HEK293T (cell line): Measurements from ENCODE around the gene C11orf58.

Experiments
- CTCF ChIA-PET: fragments of 350-600 bp; formaldehyde crosslinking; extraction: SDS; loops from one replicate; lab custom pipeline; 2021; ENCODE audit warnings: antibody characterized with exemption, inconsistent platforms; lab: Yijun Ruan, JAX
- POLR2A ChIA-PET: fragments of 350-600 bp; formaldehyde crosslinking; extraction: SDS; loops from one replicate; lab custom pipeline; 2020; ENCODE audit warnings: antibody characterized with exemption, inconsistent platforms; lab: Yijun Ruan, JAX
- DNase-seq: peaks from one replicate; pipeline ENCODE4 v3.0.0; 2012; ENCODE audit warnings: mixed read lengths; ENCODE audit errors: extremely low spot score
- ARNT ChIP-seq: fragments of 450-650 bp; IDR thresholded peaks from 2 replicates; pipeline ENCODE4 v1.6.1; 2017; ENCODE audit warnings: mild to moderate bottlenecking
- BHLHE40 ChIP-seq: fragments of 450-650 bp; IDR thresholded peaks from 2 replicates; pipeline ENCODE4 v1.6.1; 2016; ENCODE audit warnings: mild to moderate bottlenecking, moderate library complexity, borderline replicate concordance
- CTBP1 ChIP-seq: fragments of 450-650 bp; IDR thresholded peaks from 2 replicates; pipeline ENCODE4 v1.6.1; 2016; ENCODE audit warnings: borderline replicate concordance
- ELF4 ChIP-seq: fragments of 450-650 bp; IDR thresholded peaks from 2 replicates; pipeline ENCODE4 v1.6.1; 2017; ENCODE audit warnings: antibody characterized with exemption
- FOXA1 ChIP-seq: fragments of 450-650 bp; IDR thresholded peaks from 2 replicates; pipeline ENCODE4 v1.6.1; 2016; ENCODE audit warnings: mild to moderate bottlenecking
- FOXK2 ChIP-seq: fragments of 450-650 bp; IDR thresholded peaks from 2 replicates; pipeline ENCODE4 v1.6.1; 2016; ENCODE audit warnings: mild to moderate bottlenecking
- FOXM1 ChIP-seq: fragments of 450-650 bp; IDR thresholded peaks from 2 replicates; pipeline ENCODE4 v1.6.1; 2017; ENCODE audit warnings: mild to moderate bottlenecking, borderline replicate concordance
- HDGF ChIP-seq: fragments of 450-650 bp; IDR thresholded peaks from 2 replicates; pipeline ENCODE4 v1.6.1; 2017; ENCODE audit warnings: antibody characterized with exemption, borderline replicate concordance
- L3MBTL2 ChIP-seq: fragments of 450-650 bp; conservative IDR thresholded peaks from 2 replicates; pipeline ENCODE4 v1.6.1; 2016; ENCODE audit warnings: mild to moderate bottlenecking
- LEF1 ChIP-seq: fragments of 450-650 bp; IDR thresholded peaks from 2 replicates; pipeline ENCODE4 v1.6.1; 2017; ENCODE audit warnings: mild to moderate bottlenecking, borderline replicate concordance
- NFRKB ChIP-seq: fragments of 450-650 bp; IDR thresholded peaks from 2 replicates; pipeline ENCODE4 v1.6.1; 2016; ENCODE audit warnings: mild to moderate bottlenecking, moderate library complexity
- SP1 ChIP-seq: fragments of 450-650 bp; IDR thresholded peaks from 2 replicates; pipeline ENCODE4 v1.6.1; 2017
- SUZ12 ChIP-seq: fragments of 450-650 bp; IDR thresholded peaks from 2 replicates; pipeline ENCODE4 v1.6.1; 2016; ENCODE audit warnings: mild to moderate bottlenecking
- TARDBP ChIP-seq: fragments of 450-650 bp; IDR thresholded peaks from 2 replicates; pipeline ENCODE4 v1.6.1; 2016
- ZNF384 ChIP-seq: fragments of 450-650 bp; IDR thresholded peaks from 2 replicates; pipeline ENCODE4 v1.6.1; 2016
- TF ChIP-seq, protein P1 (sequence below): fragments of 450-650 bp; IDR thresholded peaks from 2 replicates; pipeline ENCODE4 v1.6.1; 2016

The C11orf58 gene

DNA sequence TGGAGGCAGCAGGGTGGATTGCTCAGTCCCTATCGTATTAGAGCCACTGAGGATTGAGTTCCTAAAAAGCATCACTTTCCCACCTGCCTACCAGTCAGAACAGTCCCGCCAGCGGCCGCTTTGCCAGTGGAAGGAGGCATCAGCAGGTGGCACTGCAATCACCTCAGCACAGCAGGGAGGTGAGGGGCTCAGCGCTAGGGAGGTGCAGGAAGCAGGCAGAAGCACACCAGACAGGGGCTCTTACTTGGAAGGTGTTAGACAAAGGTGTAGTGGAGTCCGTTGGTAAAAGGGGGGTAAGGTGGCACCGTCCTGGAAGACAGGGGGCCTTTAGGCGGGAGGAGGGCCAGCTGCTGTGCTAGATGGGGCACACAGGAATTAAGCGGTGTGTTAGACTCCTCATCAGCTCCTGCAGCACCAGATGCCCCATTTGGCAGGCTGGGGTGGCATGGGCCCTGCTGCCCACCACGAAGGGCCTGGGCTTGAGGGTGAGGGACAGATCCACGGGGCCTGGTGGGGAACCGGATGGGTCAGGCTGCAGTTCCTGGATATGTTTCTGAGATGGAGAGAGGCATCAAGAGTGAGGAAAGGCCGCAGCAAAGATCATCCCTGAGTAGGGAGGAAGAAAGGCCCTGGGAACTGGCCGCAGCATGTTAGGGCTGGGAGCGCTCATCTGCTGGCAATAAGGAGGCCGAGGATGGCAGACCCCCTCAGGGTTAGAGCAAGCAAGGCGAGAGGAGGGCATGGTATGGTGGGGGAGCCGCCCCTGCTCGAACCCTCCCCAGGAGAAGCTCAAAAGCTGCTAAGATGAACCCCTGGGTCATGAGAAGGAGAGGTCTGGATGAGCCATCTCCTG lies 42.5 kb downstream of the C11orf58 start:
- ChIA-PET CTCF (interaction anchor here (0.5 kb wide), 1 partner anchor 402 kb away, joined by 3 read pairs; no protein-coding TSS in a partner anchor), POLR2A (no interaction called here)
- TF ChIP-seq SUZ12: no peak
- TF ChIP-seq ZNF384: no peak
- no peak for TF ChIP-seq L3MBTL2
- TF ChIP-seq SP1: no peak
- TF ChIP-seq CTBP1: no peak
- TF ChIP-seq FOXM1: no peak
- DNase-seq: no peak

DNA sequence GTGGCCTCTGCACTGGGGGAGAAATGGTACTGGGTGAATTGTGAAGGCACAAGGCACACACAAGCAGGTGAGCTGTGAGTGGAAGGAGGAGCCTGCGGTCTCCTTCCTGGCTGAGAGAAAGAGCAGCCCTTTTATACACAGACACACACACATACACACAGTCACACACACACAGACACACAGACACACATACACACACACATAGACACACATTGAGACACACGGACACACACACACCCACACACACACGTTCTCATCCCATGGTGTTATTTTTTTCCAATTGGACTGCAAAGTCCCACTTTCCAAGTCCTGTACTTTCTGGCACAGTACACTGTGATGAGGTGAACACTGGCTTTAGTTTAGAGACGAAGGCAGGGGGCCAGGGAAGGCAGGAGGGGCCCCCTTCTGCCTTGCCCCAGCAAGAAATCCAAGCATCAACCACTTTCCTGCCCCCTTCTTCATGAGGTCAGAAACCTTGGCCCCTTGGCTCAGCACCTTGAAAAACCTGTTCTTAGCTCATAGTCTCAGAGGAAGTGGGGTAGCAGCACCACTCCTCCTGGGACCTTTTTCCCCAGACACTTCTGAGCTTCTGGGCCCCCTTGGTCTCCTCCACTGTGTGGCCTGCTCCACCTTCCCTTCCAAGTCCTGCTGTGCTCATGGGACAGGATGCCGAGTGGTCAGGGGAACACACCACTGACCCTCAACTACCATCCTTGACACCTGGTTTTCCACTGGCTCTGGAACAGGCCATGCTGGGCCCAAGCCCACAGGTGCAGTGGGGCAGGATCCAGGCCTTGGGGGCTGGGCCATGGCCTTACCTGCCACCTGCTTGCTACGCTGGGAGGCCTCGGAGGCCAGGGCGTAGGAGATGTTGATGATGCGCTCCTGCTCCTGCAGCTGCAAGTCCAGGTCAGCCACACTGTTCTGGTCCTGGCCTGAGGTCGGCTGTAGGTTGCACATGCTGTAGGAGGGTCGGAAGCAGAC lies 43.8 kb downstream of the C11orf58 start:
- no peak for DNase-seq
- CTCF ChIA-PET: interaction anchor here (0.5 kb wide), 1 partner anchor 1940 kb away, joined by 3 read pairs; no protein-coding TSS in a partner anchor
- TF ChIP-seq FOXA1 (no peak), SP1 (no peak)
- TF ChIP-seq, protein P1, sequence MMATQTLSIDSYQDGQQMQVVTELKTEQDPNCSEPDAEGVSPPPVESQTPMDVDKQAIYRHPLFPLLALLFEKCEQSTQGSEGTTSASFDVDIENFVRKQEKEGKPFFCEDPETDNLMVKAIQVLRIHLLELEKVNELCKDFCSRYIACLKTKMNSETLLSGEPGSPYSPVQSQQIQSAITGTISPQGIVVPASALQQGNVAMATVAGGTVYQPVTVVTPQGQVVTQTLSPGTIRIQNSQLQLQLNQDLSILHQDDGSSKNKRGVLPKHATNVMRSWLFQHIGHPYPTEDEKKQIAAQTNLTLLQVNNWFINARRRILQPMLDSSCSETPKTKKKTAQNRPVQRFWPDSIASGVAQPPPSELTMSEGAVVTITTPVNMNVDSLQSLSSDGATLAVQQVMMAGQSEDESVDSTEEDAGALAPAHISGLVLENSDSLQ: no peak
- POLR2A ChIA-PET: interaction anchor here (1.0 kb wide), 1 partner anchor 14 kb away, joined by 3 read pairs; no protein-coding TSS in a partner anchor

DNA sequence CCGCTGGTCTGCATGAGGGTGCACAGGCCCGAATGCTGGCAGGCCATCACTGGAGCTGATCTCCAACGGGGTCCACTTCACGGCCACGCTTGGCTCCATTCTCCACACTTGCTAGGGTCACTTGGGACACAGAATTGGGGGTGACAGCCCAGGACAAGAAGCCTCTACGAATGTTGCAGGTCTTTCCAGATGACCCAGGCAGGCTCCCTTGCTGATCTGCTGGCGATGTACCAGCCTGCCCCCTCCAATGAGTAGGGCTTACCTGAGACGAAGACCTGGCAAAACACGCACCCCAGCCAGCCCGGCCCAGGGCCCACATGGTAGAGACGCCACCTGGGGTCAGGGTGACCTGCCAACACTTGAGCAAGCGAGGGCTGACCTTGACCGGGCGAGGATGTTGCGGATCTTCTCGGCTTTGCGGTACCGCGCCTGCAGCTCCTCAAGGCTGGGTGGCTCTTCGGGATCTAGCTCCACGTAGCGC lies 44.9 kb downstream of the C11orf58 start:
- POLR2A ChIA-PET: no interaction called here
- DNase-seq: no peak
- no peak for TF ChIP-seq ARNT
- no peak for TF ChIP-seq TARDBP
- no peak for TF ChIP-seq HDGF
- TF ChIP-seq, protein P1: no peak
- TF ChIP-seq L3MBTL2: no peak
- TF ChIP-seq CTBP1: no peak
- no peak for TF ChIP-seq NFRKB
- no peak for TF ChIP-seq FOXA1
- no peak for TF ChIP-seq SUZ12
- TF ChIP-seq ELF4: no peak
- TF ChIP-seq FOXK2: no peak
- no peak for TF ChIP-seq SP1
- no peak for TF ChIP-seq BHLHE40
- TF ChIP-seq FOXM1: no peak
- no peak for TF ChIP-seq ZNF384
- no peak for TF ChIP-seq LEF1
- CTCF ChIA-PET: interaction anchor here (1.6 kb wide), 1 partner anchor 280 kb away, joined by 5 read pairs; no protein-coding TSS in a partner anchor

DNA sequence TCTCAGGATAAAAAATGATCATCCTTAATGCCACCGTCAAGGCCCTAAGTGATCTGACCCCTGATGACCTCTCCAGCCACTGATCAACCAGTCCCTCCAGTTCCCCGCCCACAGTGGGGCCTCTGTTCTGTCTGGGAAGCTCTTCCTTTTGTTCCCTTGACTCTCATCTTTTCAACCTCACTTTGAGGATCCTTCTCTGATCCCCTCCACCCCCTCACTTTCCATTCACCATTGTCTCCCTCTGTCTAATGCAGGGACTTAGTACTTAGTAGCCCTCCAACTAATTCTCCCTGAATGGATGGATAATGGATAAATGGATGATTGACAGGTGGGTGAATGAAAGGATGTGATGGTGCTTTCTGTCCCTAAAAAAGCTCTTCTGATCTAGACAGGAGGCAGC lies 45.6 kb downstream of the C11orf58 start:
- DNase-seq: no peak
- TF ChIP-seq, protein P1: peak; percentile 68; the same call in 1 of the 2 replicates
- TF ChIP-seq CTBP1: no peak
- ChIA-PET CTCF (interaction anchor here (1.5 to 1.6 kb wide), 2 partner anchors 21 to 279 kb away, joined by 4 to 5 read pairs; no protein-coding TSS in a partner anchor), POLR2A (interaction anchor here (1.0 kb wide), 1 partner anchor 14 kb away, joined by 3 read pairs; no protein-coding TSS in a partner anchor)

DNA sequence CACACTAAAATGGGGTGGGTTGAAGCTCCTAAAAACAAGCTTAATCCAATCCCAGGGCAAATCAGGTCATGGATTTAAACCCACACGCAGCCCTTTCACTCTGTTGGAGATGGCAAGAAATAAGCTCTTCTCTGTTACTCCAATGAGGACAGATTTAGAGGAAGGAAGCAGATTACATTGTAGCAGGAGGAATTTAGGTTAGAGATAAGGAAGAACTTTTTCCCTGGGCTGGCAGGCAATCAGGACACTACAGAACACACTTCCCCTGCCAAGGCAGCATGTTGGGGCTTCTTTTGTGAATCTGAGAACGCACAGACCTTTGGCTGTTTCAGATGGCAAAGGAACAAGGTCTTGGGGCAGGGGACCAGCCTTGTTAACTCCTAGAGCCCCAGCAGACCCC lies 46.2 kb downstream of the C11orf58 start:
- ChIA-PET CTCF (interaction anchor here (0.5 to 1.6 kb wide), 4 partner anchors 8 to 422 kb away, joined by 3 to 5 read pairs (median 4); no protein-coding TSS in a partner anchor), POLR2A (interaction anchor here (1.0 kb wide), 1 partner anchor 13 kb away, joined by 3 read pairs; no protein-coding TSS in a partner anchor)
- DNase-seq: no peak
- TF ChIP-seq TARDBP (no peak), SUZ12 (no peak), LEF1 (no peak), FOXK2 (no peak), ARNT (no peak), NFRKB (no peak), SP1 (no peak), FOXM1 (no peak), HDGF (no peak), CTBP1 (no peak), BHLHE40 (no peak), ZNF384 (no peak), L3MBTL2 (no peak)
- TF ChIP-seq, protein P1: no peak
